Mononuclear cell (primary cell): Measurements from ENCODE around the gene DDX56. TPM values are rescaled to one million over a fixed set of nuclear protein-coding genes. Genes with fewer than 3 reads are reported as not detected.

ENCODE experiments used
- H3K27me3 ChIP-seq: 2 replicates; pipeline ENCODE4 v1.6.0; 2011; ENCODE audit warnings: low read length, control low read depth; ENCODE audit not compliant: insufficient read depth
- H3K4me1 ChIP-seq: 2 replicates; pipeline ENCODE4 v1.5.1; 2011; ENCODE audit warnings: mild to moderate bottlenecking, low read length, control low read depth; ENCODE audit not compliant: insufficient read depth
- H3K4me3 ChIP-seq: 2 replicates; pipeline ENCODE4 v1.5.1; 2011; ENCODE audit warnings: mild to moderate bottlenecking, low read length, moderate library complexity
- H3K9me3 ChIP-seq: 2 replicates; pipeline ENCODE4 v1.5.1; 2011; ENCODE audit warnings: low read depth, mild to moderate bottlenecking, control low read depth, low read length
- total RNA-seq: library from RNA; depleted of rRNA; stranded (reverse); fragments of >200 nt; gene quantifications from one replicate; pipeline ENCODE4 v1.2.3, GENCODE V29; 2012

DDX56 gene
- total RNA-seq, 1 donor = 34.5 TPM

GRCh38 chr7:44517175-44517574 lies 56.5 kb downstream of the DDX56 start:
- H3K4me3 ChIP-seq = no peak overlapping the region
- H3K4me1 ChIP-seq = no peaks in the 10 kb centered on the region
- H3K27me3 ChIP-seq = no peaks in the 10 kb centered on the region
- H3K9me3 ChIP-seq = no peaks in the 10 kb centered on the region

Other genes starting within 250 kb of the DDX56 start
- not detected for gene CAMK2B, start 248.3 kb downstream of the DDX56 start, total RNA-seq
- 22.6 TPM for gene NUDCD3, start 83.2 kb downstream of the DDX56 start, total RNA-seq
- gene NPC1L1, start 32.6 kb downstream of the DDX56 start, total RNA-seq = not detected
- gene TMED4, start 8.3 kb upstream of the DDX56 start, total RNA-seq = 81.5 TPM
- 17.2 TPM for gene OGDH, start 32.7 kb upstream of the DDX56 start, total RNA-seq
- gene ZMIZ2, start 174.9 kb upstream of the DDX56 start, total RNA-seq = 16.7 TPM
- 799 TPM for gene PPIA, start 222.8 kb upstream of the DDX56 start, total RNA-seq